Measurements from ENCODE around the gene UBAP2L.

The UBAP2L gene

GRCh38 chr1:154256686-154257085, 35.9 kb downstream of the UBAP2L start:
- no peak for TF ChIP-seq CTCF (IDR thresholded peaks at IDR 0.05; ENCODE audit: low read depth, low read length)

GRCh38 chr1:154258784-154259183, 38.0 kb downstream of the UBAP2L start:
- no peak for TF ChIP-seq CTCF (IDR thresholded peaks at IDR 0.05; ENCODE audit: low read depth, low read length)
- no peak for DNase-seq (ENCODE audit: extremely low read depth, low read depth)

More at GRCh38 chr1:154256686-154257085, 35.9 kb downstream of the UBAP2L start:
- DNase-seq (ENCODE audit: extremely low read depth, low read depth) = no peak

- DNase-seq (ENCODE audit: extremely low read depth, low read depth) = no peak
- no peak for TF ChIP-seq CTCF (IDR thresholded peaks at IDR 0.05; ENCODE audit: low read depth, low read length)
Measured at GRCh38 chr1:154260127-154260526, 39.4 kb downstream of the UBAP2L start.

- no peak for DNase-seq (ENCODE audit: extremely low read depth, low read depth)
- no peak for TF ChIP-seq CTCF (IDR thresholded peaks at IDR 0.05; ENCODE audit: low read depth, low read length)
Measured at GRCh38 chr1:154263465-154264332, 42.9 kb downstream of the UBAP2L start.

GRCh38 chr1:154264454-154264853, 43.7 kb downstream of the UBAP2L start:
- DNase-seq (ENCODE audit: extremely low read depth, low read depth) = no peak
- TF ChIP-seq CTCF (IDR thresholded peaks at IDR 0.05; ENCODE audit: low read depth, low read length) = no peak

GRCh38 chr1:154265586-154265985, 44.8 kb downstream of the UBAP2L start:
- no peak for DNase-seq (ENCODE audit: extremely low read depth, low read depth)
- TF ChIP-seq CTCF (IDR thresholded peaks at IDR 0.05; ENCODE audit: low read depth, low read length) = no peak

- no peak for DNase-seq (ENCODE audit: extremely low read depth, low read depth)
Measured at GRCh38 chr1:154270833-154271232, 50.1 kb downstream of the UBAP2L start.

More at GRCh38 chr1:154270833-154271232, 50.1 kb downstream of the UBAP2L start:
- no peak for TF ChIP-seq CTCF (IDR thresholded peaks at IDR 0.05; ENCODE audit: low read depth, low read length)

Data from AG09319 (cell line).